Thoracic aorta (tissue), 2 donors: ENCODE results near the gene DCAF4L1. TPM values are rescaled to one million over a fixed set of nuclear protein-coding genes. Genes with fewer than 3 reads are reported as not detected.

Experiments
- ATAC-seq: fragments of 150-250 bp; one replicate; pipeline ENCODE4 v1.8.0; 2017; ENCODE audit warnings: low read depth; ENCODE audit not compliant: insufficient number of reproducible peaks, low FRiP score
- DNase-seq: peaks from one replicate; pipeline ENCODE4 v3.0.0-alpha.2; 2020; ENCODE audit warnings: low spot score
- H3K27ac ChIP-seq, 2 donors: fragments of 200-600 bp; sonication (generic); 1 replicate in 1 of 2; 2 replicates in 1 of 2; pipeline ENCODE4 v1.5.1; 2016; ENCODE audit warnings: mild to moderate bottlenecking in 2 of 2, moderate library complexity in 2 of 2
- H3K27me3 ChIP-seq: fragments of 200-600 bp; sonication (generic); replicated peaks from 2 replicates; pipeline ENCODE4 v1.6.0; 2016; ENCODE audit warnings: mild to moderate bottlenecking; ENCODE audit not compliant: insufficient read depth
- H3K36me3 ChIP-seq: fragments of 200-600 bp; sonication (generic); one replicate; pipeline ENCODE4 v1.5.1; 2016
- H3K4me1 ChIP-seq, 2 donors: fragments of 200-600 bp; sonication (generic); 1 replicate in 1 of 2; 2 replicates in 1 of 2; pipeline versions ENCODE4 v1.5.1 to v1.6.0; 2016; ENCODE audit warnings: low read depth in 2 of 2, mild to moderate bottlenecking in 1 of 2; ENCODE audit not compliant: control insufficient read depth in 1 of 2
- H3K4me3 ChIP-seq: fragments of 200-600 bp; sonication (generic); 2 replicates; pipeline ENCODE4 v1.5.1; 2016; ENCODE audit warnings: mild to moderate bottlenecking
- H3K9me3 ChIP-seq: fragments of 200-600 bp; sonication (generic); 2 replicates; pipeline ENCODE4 v1.5.1; 2016
- total RNA-seq, 2 donors: library from RNA; depleted of rRNA; stranded (reverse); fragments of >200 nt; gene quantifications; one replicate each; pipeline versions ENCODE4 v1.1.0 to v1.2.3, GENCODE V29; 2016
- TF ChIP-seq, protein P1 (sequence below): fragments of 200-600 bp; sonication (generic); IDR thresholded peaks from one replicate; pipeline ENCODE4 v1.5.1; 2019; ENCODE audit warnings: antibody characterized with exemption

The DCAF4L1 gene
- total RNA-seq, 2 donors from 2014 or later, result 0.14 TPM; not detected in 1

DNA sequence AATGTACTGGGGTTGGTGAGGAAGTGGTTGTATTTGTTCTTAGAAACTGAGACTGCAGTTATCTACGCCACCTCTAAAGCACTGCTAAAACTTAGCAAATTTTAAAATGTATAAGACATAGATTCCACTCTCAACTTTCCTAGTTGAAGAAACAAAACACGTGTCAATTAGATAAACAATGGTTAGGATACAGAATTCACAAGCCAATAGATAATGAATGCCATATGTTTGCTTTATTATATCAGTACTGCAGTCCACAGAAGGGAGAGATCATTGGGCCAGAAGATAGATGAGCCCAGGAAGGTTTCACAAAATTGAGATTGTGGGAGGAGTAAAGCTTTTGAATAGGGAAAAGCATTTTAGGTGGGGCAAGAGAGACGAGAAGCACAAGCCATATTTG is 32.0 kb upstream of the DCAF4L1 start:
- Histone ChIP-seq H3K27ac (no peak overlapping the region), H3K4me3 (no peak overlapping the region), H3K4me1 (no peaks in the 10 kb centered on the region), H3K36me3 (peaks cover 24% of the 10 kb centered on the region), H3K27me3 (no peaks in the 10 kb centered on the region), H3K9me3 (no peaks in the 10 kb centered on the region)
- TF ChIP-seq, protein P1, sequence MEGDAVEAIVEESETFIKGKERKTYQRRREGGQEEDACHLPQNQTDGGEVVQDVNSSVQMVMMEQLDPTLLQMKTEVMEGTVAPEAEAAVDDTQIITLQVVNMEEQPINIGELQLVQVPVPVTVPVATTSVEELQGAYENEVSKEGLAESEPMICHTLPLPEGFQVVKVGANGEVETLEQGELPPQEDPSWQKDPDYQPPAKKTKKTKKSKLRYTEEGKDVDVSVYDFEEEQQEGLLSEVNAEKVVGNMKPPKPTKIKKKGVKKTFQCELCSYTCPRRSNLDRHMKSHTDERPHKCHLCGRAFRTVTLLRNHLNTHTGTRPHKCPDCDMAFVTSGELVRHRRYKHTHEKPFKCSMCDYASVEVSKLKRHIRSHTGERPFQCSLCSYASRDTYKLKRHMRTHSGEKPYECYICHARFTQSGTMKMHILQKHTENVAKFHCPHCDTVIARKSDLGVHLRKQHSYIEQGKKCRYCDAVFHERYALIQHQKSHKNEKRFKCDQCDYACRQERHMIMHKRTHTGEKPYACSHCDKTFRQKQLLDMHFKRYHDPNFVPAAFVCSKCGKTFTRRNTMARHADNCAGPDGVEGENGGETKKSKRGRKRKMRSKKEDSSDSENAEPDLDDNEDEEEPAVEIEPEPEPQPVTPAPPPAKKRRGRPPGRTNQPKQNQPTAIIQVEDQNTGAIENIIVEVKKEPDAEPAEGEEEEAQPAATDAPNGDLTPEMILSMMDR, result no peak
- DNase-seq (no peak), ATAC-seq (no peak)

DNA sequence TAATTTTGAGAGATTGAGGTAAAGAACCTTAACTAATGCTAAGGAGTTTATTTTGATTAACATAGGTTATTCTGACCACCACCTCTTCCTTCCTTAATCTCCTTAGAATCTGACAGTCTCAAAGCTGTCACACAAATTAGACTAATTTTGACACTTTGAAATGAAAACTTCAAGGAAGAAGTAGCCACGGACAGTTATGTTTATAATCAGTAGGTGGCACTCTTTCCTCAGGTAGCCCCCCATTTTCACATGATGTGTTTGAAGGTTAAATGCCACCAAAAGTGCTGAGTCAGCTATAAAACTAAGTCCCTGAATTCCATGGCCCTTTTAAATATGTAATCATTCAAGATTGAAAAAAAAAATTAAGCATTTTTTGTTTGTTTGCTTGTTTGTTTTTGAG is 23.9 kb upstream of the DCAF4L1 start:
- Histone ChIP-seq H3K9me3 (no peaks in the 10 kb centered on the region), H3K36me3 (peaks cover 12% of the 10 kb centered on the region), H3K4me3 (no peak overlapping the region), H3K27me3 (no peaks in the 10 kb centered on the region), H3K4me1 (no peaks in the 10 kb centered on the region), H3K27ac (no peak overlapping the region)
- DNase-seq (no peak), ATAC-seq (no peak)
- TF ChIP-seq, protein P1, result no peak

DNA sequence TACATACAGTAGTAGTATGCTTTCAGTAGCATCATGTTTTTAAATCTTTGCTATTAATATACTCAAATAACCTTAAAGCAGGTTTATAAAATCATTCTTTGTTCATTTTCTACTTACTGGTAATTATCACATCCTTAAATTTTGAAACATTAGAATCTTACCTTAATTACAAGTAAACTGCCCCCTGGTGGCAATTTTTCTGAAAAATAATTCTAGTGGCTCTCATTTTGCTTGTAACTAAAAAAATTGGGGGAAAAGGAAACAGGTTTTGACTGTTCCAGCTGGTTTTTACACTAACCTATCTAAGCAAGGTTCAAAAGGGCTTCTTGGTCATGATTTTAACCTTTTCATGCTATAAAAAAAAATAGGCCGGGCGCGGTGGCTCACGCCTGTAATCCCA is 18.5 kb upstream of the DCAF4L1 start:
- H3K36me3 ChIP-seq, result no peaks in the 10 kb centered on the region
- no peaks in the 10 kb centered on the region for H3K4me1 ChIP-seq
- no peak overlapping the region for H3K4me3 ChIP-seq
- TF ChIP-seq, protein P1, result no peak
- H3K27me3 ChIP-seq, result no peaks in the 10 kb centered on the region
- DNase-seq, result no peak
- H3K27ac ChIP-seq, result no peak overlapping the region
- ATAC-seq, result no peak
- H3K9me3 ChIP-seq, result no peaks in the 10 kb centered on the region

DNA sequence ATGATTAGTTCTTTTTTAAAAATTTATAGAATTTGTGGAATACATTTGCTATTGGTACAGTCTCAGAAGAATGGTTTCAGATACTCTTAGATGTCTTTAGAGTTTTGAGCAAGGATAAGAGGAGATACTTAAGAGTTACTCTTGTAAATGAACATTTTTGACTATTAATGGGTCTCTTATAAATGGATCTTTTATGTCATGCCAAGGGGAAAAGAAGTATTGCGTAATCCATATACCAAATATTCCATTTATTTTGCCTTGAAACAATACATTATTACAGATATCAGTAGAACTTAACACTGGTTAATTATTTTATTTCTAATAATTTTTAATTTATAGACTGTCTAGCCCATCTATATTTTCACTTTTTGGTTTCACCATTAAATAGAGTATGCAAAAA is 17.2 kb upstream of the DCAF4L1 start:
- TF ChIP-seq, protein P1, result no peak
- Histone ChIP-seq H3K4me1 (no peaks in the 10 kb centered on the region), H3K4me3 (no peak overlapping the region), H3K27ac (no peak overlapping the region), H3K36me3 (no peaks in the 10 kb centered on the region), H3K27me3 (no peaks in the 10 kb centered on the region), H3K9me3 (no peaks in the 10 kb centered on the region)
- DNase-seq (no peak), ATAC-seq (no peak)

DNA sequence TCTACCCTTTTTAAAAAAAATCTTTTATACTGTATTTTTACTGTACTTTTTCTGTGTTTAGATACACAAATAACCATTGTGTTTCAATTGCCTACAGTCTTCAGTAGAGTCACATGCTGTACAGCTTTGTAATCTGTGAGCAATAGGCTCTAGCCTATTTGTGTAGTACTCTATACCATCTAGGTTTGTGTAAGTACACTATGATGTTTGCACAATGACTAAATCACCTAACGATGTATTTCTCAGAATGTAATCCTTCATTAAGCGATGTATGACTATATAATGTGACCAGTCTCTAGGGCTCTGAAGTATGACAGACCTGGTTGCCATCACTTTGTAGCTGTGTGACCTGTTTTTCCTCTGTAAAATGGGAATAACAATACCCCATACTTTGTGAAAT is 14.2 kb upstream of the DCAF4L1 start:
- ATAC-seq (no peak), DNase-seq (no peak)
- no peaks in the 10 kb centered on the region for H3K4me1 ChIP-seq
- H3K27me3 ChIP-seq, result no peaks in the 10 kb centered on the region
- no peak overlapping the region for H3K27ac ChIP-seq
- H3K9me3 ChIP-seq, result no peaks in the 10 kb centered on the region
- TF ChIP-seq, protein P1, result no peak
- no peaks in the 10 kb centered on the region for H3K36me3 ChIP-seq
- no peak overlapping the region for H3K4me3 ChIP-seq
